ENCODE measurements around the gene APH1B.

Gene APH1B

GRCh38 chr15:63335543-63336240, 58.3 kb downstream of the APH1B start:
- TF ChIP-seq CTCF (IDR thresholded peaks at IDR 0.05; ENCODE audit: insufficient read depth, missing control alignments): no peak
- FAIRE-seq (no peak), DNase-seq (ENCODE audit: insufficient read length, low spot score) (no peak)

GRCh38 chr15:63337046-63337445, 59.6 kb downstream of the APH1B start:
- no peak for TF ChIP-seq CTCF (IDR thresholded peaks at IDR 0.05; ENCODE audit: insufficient read depth, missing control alignments)
- DNase-seq (ENCODE audit: insufficient read length, low spot score) (no peak), FAIRE-seq (no peak)

GRCh38 chr15:63338170-63338569, 60.8 kb downstream of the APH1B start:
- FAIRE-seq: no peak
- DNase-seq (ENCODE audit: insufficient read length, low spot score): no peak
- TF ChIP-seq CTCF (IDR thresholded peaks at IDR 0.05; ENCODE audit: insufficient read depth, missing control alignments): no peak

GRCh38 chr15:63339006-63339766, 61.8 kb downstream of the APH1B start:
- FAIRE-seq: no peak
- no peak for TF ChIP-seq CTCF (IDR thresholded peaks at IDR 0.05; ENCODE audit: insufficient read depth, missing control alignments)
- DNase-seq (ENCODE audit: insufficient read length, low spot score): no peak

GRCh38 chr15:63339836-63340235, 62.4 kb downstream of the APH1B start:
- TF ChIP-seq CTCF (IDR thresholded peaks at IDR 0.05; ENCODE audit: insufficient read depth, missing control alignments): no peak
- no peak for FAIRE-seq
- no peak for DNase-seq (ENCODE audit: insufficient read length, low spot score)

- no peak for TF ChIP-seq CTCF (IDR thresholded peaks at IDR 0.05; ENCODE audit: insufficient read depth, missing control alignments)
- DNase-seq (ENCODE audit: insufficient read length, low spot score) (no peak), FAIRE-seq (no peak)
Observed at GRCh38 chr15:63340353-63340752, 62.9 kb downstream of the APH1B start.

- DNase-seq (ENCODE audit: insufficient read length, low spot score): no peak
- FAIRE-seq: no peak
- TF ChIP-seq CTCF (IDR thresholded peaks at IDR 0.05; ENCODE audit: insufficient read depth, missing control alignments): no peak
Observed at GRCh38 chr15:63340878-63341277, 63.5 kb downstream of the APH1B start.

Measured in D721Med (cell line).